ENCODE results near the gene NMT1. TPM values are rescaled to one million over a fixed set of nuclear protein-coding genes. Genes with fewer than 3 reads are reported as not detected.

NMT1 gene
- total RNA-seq, 6 donors from 2014 or later, result 55.1 to 132 (median 92.3) TPM

DNA sequence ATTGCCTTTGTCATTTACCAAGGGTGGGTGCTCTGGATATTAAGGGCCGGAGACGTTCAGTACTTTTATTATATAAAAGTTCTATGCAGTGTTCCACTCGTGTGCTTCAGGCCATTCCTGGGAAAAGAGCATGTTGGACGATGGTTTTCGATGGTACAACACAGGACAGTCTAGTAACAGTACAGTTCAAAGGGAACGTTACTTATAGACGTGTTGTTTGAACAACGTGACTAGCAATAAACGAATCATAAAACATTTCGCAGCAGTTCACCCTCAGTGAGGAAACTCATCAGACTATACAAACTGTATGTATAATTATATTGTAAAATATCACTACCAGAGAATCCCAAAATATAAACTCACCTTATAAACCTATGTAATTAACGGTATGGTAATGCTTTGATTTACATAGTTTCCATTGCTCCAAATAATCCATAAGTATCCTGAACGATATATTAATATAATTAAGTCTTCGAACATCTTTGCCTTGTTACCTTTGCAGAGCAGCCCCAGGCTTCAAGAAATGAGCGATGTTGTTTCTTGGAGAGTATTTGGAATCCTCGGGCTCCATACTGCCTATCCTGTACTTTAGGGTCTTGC lies 589 bp downstream of the NMT1 start:
- H3K4me1 ChIP-seq, result peaks cover 39 to 63% (median 48%) of the 10 kb centered on the region in 4 donors
- H3K36me3 ChIP-seq, result peaks cover 0 to 5% (median 0%) of the 10 kb centered on the region in 4 donors
- TF ChIP-seq EP300 (IDR thresholded peaks at IDR 0.05), result no peak
- no peak for TF ChIP-seq CTCF (IDR thresholded peaks at IDR 0.05)
- TF ChIP-seq POLR2A (IDR thresholded peaks at IDR 0.05), result no peak
- no peak for TF ChIP-seq POLR2AphosphoS5 (IDR thresholded peaks at IDR 0.05)
- H3K9me3 ChIP-seq, result no peaks in the 10 kb centered on the region
- 13 to 15% methylated on average over 15 of the region's 15 CpGs for WGBS, 2 donors
- H3K4me3 ChIP-seq, result peak overlapping the region; percentile 42 to 84 (median 70)
- DNase-seq, result no peak
- no peak for ATAC-seq (ENCODE audit: low FRiP score in 2 of 2)
- H3K27ac ChIP-seq, result peak overlapping the region; percentile 79 to 97 (median 88)
- H3K27me3 ChIP-seq, result no peaks in the 10 kb centered on the region

- 48 to 64% methylated on average over 1 of the region's 1 CpG for WGBS, 2 donors
- Histone ChIP-seq H3K4me1 (peaks cover 40 to 63% (median 48%) of the 10 kb centered on the region in 4 donors), H3K36me3 (peaks cover 0 to 11% (median 0%) of the 10 kb centered on the region in 4 donors), H3K27me3 (no peaks in the 10 kb centered on the region), H3K27ac (peak overlapping the region in 1 of 4 donors; percentile 15), H3K9me3 (no peaks in the 10 kb centered on the region), H3K4me3 (no peak overlapping the region)
- DNase-seq (no peak), ATAC-seq (ENCODE audit: low FRiP score in 2 of 2) (no peak)
- no peak for TF ChIP-seq POLR2AphosphoS5 (IDR thresholded peaks at IDR 0.05)
- no peak for TF ChIP-seq POLR2A (IDR thresholded peaks at IDR 0.05)
- no peak for TF ChIP-seq EP300 (IDR thresholded peaks at IDR 0.05)
- TF ChIP-seq CTCF (IDR thresholded peaks at IDR 0.05), result no peak
These were observed 2.1 kb downstream of the NMT1 start for GRCh38 chr17:45063198-45063597.

GRCh38 chr17:45067637-45068036 lies 6.5 kb downstream of the NMT1 start:
- no peak overlapping the region for H3K27ac ChIP-seq
- H3K9me3 ChIP-seq, result no peaks in the 10 kb centered on the region
- DNase-seq (no peak), ATAC-seq (ENCODE audit: low FRiP score in 2 of 2) (no peak)
- 74 to 87% methylated on average over 2 of the region's 2 CpGs for WGBS, 2 donors
- H3K4me1 ChIP-seq, result peaks cover 18 to 36% (median 27%) of the 10 kb centered on the region in 4 donors
- no peaks in the 10 kb centered on the region for H3K27me3 ChIP-seq
- TF ChIP-seq POLR2A (IDR thresholded peaks at IDR 0.05) (no peak), EP300 (IDR thresholded peaks at IDR 0.05) (no peak), CTCF (IDR thresholded peaks at IDR 0.05) (no peak), POLR2AphosphoS5 (IDR thresholded peaks at IDR 0.05) (no peak)
- H3K36me3 ChIP-seq, result peaks cover 0 to 27% (median 10%) of the 10 kb centered on the region in 4 donors
- no peak overlapping the region for H3K4me3 ChIP-seq

GRCh38 chr17:45070001-45070400 lies 8.9 kb downstream of the NMT1 start:
- Histone ChIP-seq H3K9me3 (no peaks in the 10 kb centered on the region), H3K27ac (no peak overlapping the region), H3K4me1 (peaks cover 6 to 13% (median 8%) of the 10 kb centered on the region in 4 donors), H3K36me3 (peaks cover 3 to 40% (median 18%) of the 10 kb centered on the region in 4 donors), H3K27me3 (no peaks in the 10 kb centered on the region), H3K4me3 (no peak overlapping the region)
- TF ChIP-seq POLR2A (IDR thresholded peaks at IDR 0.05) (no peak), CTCF (IDR thresholded peaks at IDR 0.05) (no peak), EP300 (IDR thresholded peaks at IDR 0.05) (no peak), POLR2AphosphoS5 (IDR thresholded peaks at IDR 0.05) (no peak)
- DNase-seq (no peak), ATAC-seq (ENCODE audit: low FRiP score in 2 of 2) (no peak)
- WGBS, 2 donors, result 91 to 95% methylated on average over 8 of the region's 8 CpGs

- whole genome bisulfite sequencing, 2 donors, result 80 to 81% methylated on average over 2 of the region's 2 CpGs
- no peak for ATAC-seq (ENCODE audit: low FRiP score in 2 of 2)
- Histone ChIP-seq H3K4me1 (peaks cover 4 to 6% (median 6%) of the 10 kb centered on the region in 4 donors), H3K36me3 (peaks cover 3 to 41% (median 18%) of the 10 kb centered on the region in 4 donors), H3K9me3 (no peaks in the 10 kb centered on the region), H3K27ac (no peak overlapping the region), H3K4me3 (no peak overlapping the region), H3K27me3 (no peaks in the 10 kb centered on the region)
- DNase-seq, result no peak
- TF ChIP-seq EP300 (IDR thresholded peaks at IDR 0.05), result no peak
These were observed 9.7 kb downstream of the NMT1 start for GRCh38 chr17:45070809-45071208.

All from upper lobe of left lung (tissue), 6 donors.